IPS-20b (cell line): ENCODE measurements around the gene GTF2A2.

Experiments used
- H3K27ac ChIP-seq: one replicate; pipeline ENCODE4 v1.5.1; 2013; ENCODE audit warnings: low read length
- H3K27me3 ChIP-seq: 2 replicates; pipeline ENCODE4 v1.6.1; 2013; ENCODE audit warnings: mild to moderate bottlenecking, low read length, inconsistent platforms; ENCODE audit not compliant: insufficient read depth
- H3K36me3 ChIP-seq: 2 replicates; pipeline ENCODE4 v1.6.1; 2013; ENCODE audit warnings: low read depth, mild to moderate bottlenecking, inconsistent platforms, low read length, moderate library complexity; ENCODE audit not compliant: insufficient read depth
- H3K4me1 ChIP-seq: 2 replicates; pipeline ENCODE4 v1.6.1; 2013; ENCODE audit warnings: mild to moderate bottlenecking, control low read depth, inconsistent platforms, low read length, moderate library complexity; ENCODE audit not compliant: insufficient read depth
- H3K4me3 ChIP-seq: 2 replicates; pipeline ENCODE4 v1.5.1; 2013; ENCODE audit warnings: mild to moderate bottlenecking, low read length, inconsistent platforms
- H3K9ac ChIP-seq: 2 replicates; pipeline ENCODE4 v1.6.1; 2013; ENCODE audit warnings: low read depth, mild to moderate bottlenecking, inconsistent platforms, low read length, moderate library complexity
- H3K9me3 ChIP-seq: 2 replicates; pipeline ENCODE4 v1.6.1; 2013; ENCODE audit warnings: mild to moderate bottlenecking, low read depth, low read length, inconsistent platforms; ENCODE audit not compliant: insufficient read depth

Gene GTF2A2

GRCh38 chr15:59595434-59595915, 61.8 kb downstream of the GTF2A2 start:
- H3K4me1 ChIP-seq, result no peaks in the 10 kb centered on the region
- H3K27ac ChIP-seq, result no peak overlapping the region

GRCh38 chr15:59594991-59595390, 62.3 kb downstream of the GTF2A2 start:
- Histone ChIP-seq H3K9me3 (no peaks in the 10 kb centered on the region), H3K4me3 (no peak overlapping the region), H3K9ac (no peak overlapping the region)

More at GRCh38 chr15:59595434-59595915, 61.8 kb downstream of the GTF2A2 start:
- Histone ChIP-seq H3K4me3 (no peak overlapping the region), H3K9ac (no peak overlapping the region), H3K36me3 (no peaks in the 10 kb centered on the region), H3K9me3 (no peaks in the 10 kb centered on the region), H3K27me3 (no peaks in the 10 kb centered on the region)

GRCh38 chr15:59594493-59594942, 62.8 kb downstream of the GTF2A2 start:
- Histone ChIP-seq H3K36me3 (no peaks in the 10 kb centered on the region), H3K4me1 (no peaks in the 10 kb centered on the region), H3K27ac (no peak overlapping the region), H3K9ac (no peak overlapping the region), H3K9me3 (no peaks in the 10 kb centered on the region), H3K27me3 (no peaks in the 10 kb centered on the region), H3K4me3 (no peak overlapping the region)

More at GRCh38 chr15:59594991-59595390, 62.3 kb downstream of the GTF2A2 start:
- Histone ChIP-seq H3K27ac (no peak overlapping the region), H3K36me3 (no peaks in the 10 kb centered on the region), H3K27me3 (no peaks in the 10 kb centered on the region), H3K4me1 (no peaks in the 10 kb centered on the region)

- Histone ChIP-seq H3K27ac (no peak overlapping the region), H3K4me1 (no peaks in the 10 kb centered on the region), H3K9me3 (no peaks in the 10 kb centered on the region), H3K36me3 (no peaks in the 10 kb centered on the region), H3K9ac (no peak overlapping the region), H3K27me3 (no peaks in the 10 kb centered on the region), H3K4me3 (no peak overlapping the region)
Observed at GRCh38 chr15:59591356-59591755, 66.0 kb downstream of the GTF2A2 start.

- H3K9me3 ChIP-seq, result no peaks in the 10 kb centered on the region
- no peaks in the 10 kb centered on the region for H3K4me1 ChIP-seq
- H3K27me3 ChIP-seq, result no peaks in the 10 kb centered on the region
Observed at GRCh38 chr15:59590027-59590426, 67.3 kb downstream of the GTF2A2 start.

More at GRCh38 chr15:59590027-59590426, 67.3 kb downstream of the GTF2A2 start:
- Histone ChIP-seq H3K27ac (no peak overlapping the region), H3K9ac (no peak overlapping the region), H3K4me3 (no peak overlapping the region), H3K36me3 (no peaks in the 10 kb centered on the region)
